Prostate gland (tissue), 2 donors: ENCODE data around the gene RFX6.
A peak's percentile ranks its signal among the peaks of the same experiment; 100 is the strongest.

Experiments used
- CTCF ChIP-seq, 4 experiments: fragments of 200-600 bp in 2 of 4; fragments of 450-650 bp in 2 of 4; sonication (generic) in 2 of 4; IDR thresholded peaks; 1 replicate in 3 of 4; 2 replicates in 1 of 4; pipeline ENCODE4 v1.5.1; 2016 to 2019; ENCODE audit warnings: antibody characterized with exemption in 4 of 4, mild to moderate bottlenecking in 2 of 4, moderate library complexity in 2 of 4
- POLR2AphosphoS5 ChIP-seq: sonication (generic); formaldehyde crosslinking; IDR thresholded peaks from one replicate; pipeline ENCODE4 v1.6.1; 2017; ENCODE audit warnings: antibody characterized with exemption

- TF ChIP-seq CTCF (IDR thresholded peaks at IDR 0.05): peak; percentile 34 to 65 (median 58)
- TF ChIP-seq POLR2AphosphoS5: peak; percentile 7
Measured at GRCh38 chr6:116969211-116969863, 92.3 kb downstream of the RFX6 start.
